ENCODE data around the gene NPAS3.

NPAS3 gene

GRCh38 chr14:33335366-33335765 is 396.7 kb downstream of the NPAS3 start (continued):
- TF ChIP-seq ZSCAN16 (tag by site-specific recombination; IDR thresholded peaks at IDR 0.05) (no peak), ZNF677 (tag by site-specific recombination; IDR thresholded peaks at IDR 0.05) (no peak), ZNF24 (tag by site-specific recombination; IDR thresholded peaks at IDR 0.05) (no peak), ZNF19 (tag by site-specific recombination; IDR thresholded peaks at IDR 0.05; ENCODE audit: low read depth) (no peak), SCRT2 (tag by site-specific recombination; IDR thresholded peaks at IDR 0.05) (no peak)

DNA sequence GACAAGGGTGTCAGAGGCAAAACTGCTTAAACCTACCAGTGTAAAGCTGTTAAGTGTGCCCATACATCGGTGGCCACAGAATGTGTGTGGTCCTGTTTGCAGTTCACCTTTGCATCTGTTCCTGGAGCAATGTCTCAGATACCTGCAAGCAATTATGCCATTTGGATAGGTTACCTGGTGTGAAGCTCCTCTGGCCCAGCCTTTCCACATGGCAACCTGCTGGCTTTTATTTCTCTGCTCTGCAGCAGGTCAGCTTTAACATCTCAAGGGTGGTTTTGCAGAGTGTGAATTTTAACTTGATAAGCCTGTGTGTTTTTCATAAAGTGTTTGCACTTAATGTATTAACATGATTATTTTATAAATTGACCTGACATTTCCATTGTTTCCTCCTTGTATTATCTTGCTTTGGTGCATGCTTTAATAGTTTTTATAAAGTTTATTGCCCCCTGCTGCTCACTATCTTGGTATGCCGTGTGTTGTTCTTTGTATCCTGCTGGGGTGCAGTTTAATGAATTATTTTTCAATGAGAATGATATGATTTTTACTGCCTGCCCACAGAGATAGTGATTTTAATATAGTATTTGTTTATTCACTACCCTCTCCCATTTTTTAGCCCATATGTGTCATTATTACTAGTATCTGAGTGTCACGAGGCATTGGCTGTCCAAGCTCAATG is 403.8 kb downstream of the NPAS3 start:
- ChIA-PET CTCF (no interaction called here), POLR2A (interaction anchor here (0.6 kb wide), 1 partner anchor 32 kb away, joined by 5 read pairs; no protein-coding TSS in a partner anchor)
- H3K27ac ChIP-seq (ENCODE audit: extremely low read depth, low read depth, low read length): no peak overlapping the region
- TF ChIP-seq ZNF311 (tag by site-specific recombination; IDR thresholded peaks at IDR 0.05; ENCODE audit: borderline replicate concordance) (no peak), ZNF404 (tag by site-specific recombination; IDR thresholded peaks at IDR 0.05) (no peak), SP2 (tag by site-specific recombination; IDR thresholded peaks at IDR 0.05) (no peak), PRDM10 (tag by site-specific recombination; IDR thresholded peaks at IDR 0.05) (peak; percentile 91), HOXC10 (CRISPR knock-in tag; IDR thresholded peaks at IDR 0.05) (no peak), ZNF843 (tag by site-specific recombination; IDR thresholded peaks at IDR 0.05) (peak; percentile 54; the same call in 1 of the 2 replicates), TCF7L2 (IDR thresholded peaks at IDR 0.05; ENCODE audit: borderline replicate concordance, low read depth, low read length) (peak; percentile 86), ZNF324 (tag by site-specific recombination; IDR thresholded peaks at IDR 0.05) (no peak), ZNF660 (tag by site-specific recombination; IDR thresholded peaks at IDR 0.05) (no peak), YY2 (tag by site-specific recombination; IDR thresholded peaks at IDR 0.05) (no peak), ZIC2 (tag by site-specific recombination; IDR thresholded peaks at IDR 0.05) (peak; percentile 88), ZNF121 (tag by site-specific recombination; IDR thresholded peaks at IDR 0.05) (no peak), ZFP69B (tag by site-specific recombination; IDR thresholded peaks at IDR 0.05) (no peak), ZNF514 (tag by site-specific recombination; IDR thresholded peaks at IDR 0.05) (no peak), FEZF1 (tag by site-specific recombination; IDR thresholded peaks at IDR 0.05) (peak; percentile 78; the same call in 1 of the 2 replicates), ZNF23 (tag by site-specific recombination; IDR thresholded peaks at IDR 0.05; ENCODE audit: borderline replicate concordance) (no peak)
- TF ChIP-seq, protein P1, sequence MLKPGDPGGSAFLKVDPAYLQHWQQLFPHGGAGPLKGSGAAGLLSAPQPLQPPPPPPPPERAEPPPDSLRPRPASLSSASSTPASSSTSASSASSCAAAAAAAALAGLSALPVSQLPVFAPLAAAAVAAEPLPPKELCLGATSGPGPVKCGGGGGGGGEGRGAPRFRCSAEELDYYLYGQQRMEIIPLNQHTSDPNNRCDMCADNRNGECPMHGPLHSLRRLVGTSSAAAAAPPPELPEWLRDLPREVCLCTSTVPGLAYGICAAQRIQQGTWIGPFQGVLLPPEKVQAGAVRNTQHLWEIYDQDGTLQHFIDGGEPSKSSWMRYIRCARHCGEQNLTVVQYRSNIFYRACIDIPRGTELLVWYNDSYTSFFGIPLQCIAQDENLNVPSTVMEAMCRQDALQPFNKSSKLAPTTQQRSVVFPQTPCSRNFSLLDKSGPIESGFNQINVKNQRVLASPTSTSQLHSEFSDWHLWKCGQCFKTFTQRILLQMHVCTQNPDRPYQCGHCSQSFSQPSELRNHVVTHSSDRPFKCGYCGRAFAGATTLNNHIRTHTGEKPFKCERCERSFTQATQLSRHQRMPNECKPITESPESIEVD (tag by site-specific recombination; IDR thresholded peaks at IDR 0.05): peak; percentile 76
- no peaks in the 10 kb centered on the region; a peak in 1 of 3 replicates for H3K36me3 ChIP-seq (ENCODE audit: control insufficient read depth in 2 of 2, insufficient read depth in 1 of 2, low read length in 2 of 2)
- H3K4me3 ChIP-seq (ENCODE audit: low read depth, low read length): no peak overlapping the region
- H3K9me3 ChIP-seq (ENCODE audit: control insufficient read depth, insufficient read depth, low read depth, low read length): no peaks in the 10 kb centered on the region
- H3K4me1 ChIP-seq (ENCODE audit: control insufficient read depth, insufficient read depth, low read length): peaks cover 11% of the 10 kb centered on the region
